MM.1S (cell line): ENCODE measurements around the gene CORO7.

ENCODE experiments used
- DNase-seq: peaks from one replicate; pipeline ENCODE4 v3.0.0-alpha.2; 2015
- H2AFZ ChIP-seq: fragments of 300-600 bp; sonication (generic); 2 replicates; pipeline ENCODE4 v1.6.0; 2016; ENCODE audit warnings: antibody characterized with exemption, low read length
- H3F3A ChIP-seq: fragments of 300-600 bp; sonication (generic); 2 replicates; pipeline ENCODE4 v1.6.1; 2016; ENCODE audit warnings: mild to moderate bottlenecking, antibody characterized with exemption, low read length, moderate library complexity, mixed read lengths; ENCODE audit not compliant: insufficient read depth
- H3K27ac ChIP-seq: fragments of 300-600 bp; sonication (generic); 2 replicates; pipeline ENCODE4 v1.5.1; 2016; ENCODE audit warnings: mild to moderate bottlenecking, low read length
- H3K27me3 ChIP-seq: fragments of 300-600 bp; sonication (generic); replicated peaks from 2 replicates; pipeline ENCODE4 v1.6.0; 2016; ENCODE audit warnings: low read length; ENCODE audit not compliant: insufficient read depth
- H3K36me3 ChIP-seq: fragments of 300-600 bp; sonication (generic); replicated peaks from 2 replicates; pipeline ENCODE4 v1.6.1; 2016; ENCODE audit warnings: mild to moderate bottlenecking, low read length, mixed read lengths; ENCODE audit not compliant: insufficient read depth
- H3K4me1 ChIP-seq: fragments of 300-600 bp; sonication (generic); 2 replicates; pipeline ENCODE4 v1.6.1; 2016; ENCODE audit warnings: low read length, mixed read lengths
- H3K4me2 ChIP-seq: fragments of 300-600 bp; sonication (generic); 2 replicates; pipeline ENCODE4 v1.6.0; 2016; ENCODE audit warnings: low read depth, low read length
- H3K4me3 ChIP-seq: fragments of 300-600 bp; sonication (generic); 2 replicates; pipeline ENCODE4 v1.5.1; 2016; ENCODE audit warnings: low read length, mixed read lengths
- H3K79me2 ChIP-seq: fragments of 300-600 bp; sonication (generic); 2 replicates; pipeline ENCODE4 v1.6.1; 2016; ENCODE audit warnings: mixed run types, low read length, mixed read lengths
- H3K9ac ChIP-seq: fragments of 300-600 bp; sonication (generic); 2 replicates; pipeline ENCODE4 v1.6.1; 2016; ENCODE audit warnings: low read length, mixed read lengths
- H3K9me2 ChIP-seq: fragments of 300-600 bp; sonication (generic); replicated peaks from 2 replicates; pipeline ENCODE4 v1.6.1; 2016; ENCODE audit warnings: mild to moderate bottlenecking, low read length, mixed read lengths; ENCODE audit not compliant: insufficient read depth
- H3K9me3 ChIP-seq: fragments of 300-600 bp; sonication (generic); replicated peaks from 2 replicates; pipeline ENCODE4 v1.6.1; 2016; ENCODE audit warnings: mild to moderate bottlenecking, low read length, mixed read lengths; ENCODE audit not compliant: insufficient read depth
- H4K20me1 ChIP-seq: fragments of 300-600 bp; sonication (generic); 2 replicates; pipeline ENCODE4 v1.6.1; 2016; ENCODE audit warnings: mild to moderate bottlenecking, low read length, moderate library complexity, mixed read lengths; ENCODE audit not compliant: insufficient read depth
- EZH2 ChIP-seq: fragments of 300-600 bp; sonication (generic); optimal IDR thresholded peaks from 2 replicates; pipeline ENCODE3; 2017; ENCODE audit warnings: low read depth, mild to moderate bottlenecking, antibody characterized with exemption, low read length, mixed read lengths
- EZH2phosphoT487 ChIP-seq: fragments of 300-600 bp; sonication (generic); IDR thresholded peaks from 2 replicates; pipeline ENCODE4 v1.6.1; 2018; ENCODE audit warnings: antibody characterized with exemption, low read length
- TF ChIP-seq, protein P1 (sequence below): fragments of 300-600 bp; sonication (generic); IDR thresholded peaks from 2 replicates; pipeline ENCODE4 v1.5.1; 2016; ENCODE audit warnings: antibody characterized with exemption, low read length, mixed read lengths

Gene CORO7

DNA sequence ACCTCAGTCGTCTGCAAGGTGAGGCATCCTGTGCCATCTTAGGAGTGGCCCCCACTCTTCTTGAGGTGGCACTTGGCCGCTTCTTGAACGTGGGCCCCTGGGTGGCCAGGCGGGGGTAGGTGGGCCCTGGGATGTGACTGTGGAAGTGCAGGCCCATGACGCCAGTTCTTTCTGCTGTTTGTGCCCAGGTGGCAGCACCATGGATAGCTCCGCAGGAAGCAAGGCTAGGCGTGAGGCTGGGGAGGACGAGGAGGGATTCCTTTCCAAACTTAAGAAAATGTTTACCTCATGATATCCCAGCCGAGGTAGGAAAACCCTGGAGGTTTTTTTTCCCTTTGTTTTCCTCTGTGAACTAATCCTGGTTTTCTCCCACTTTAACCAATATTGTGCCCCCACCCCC lies 38.2 kb upstream of the CORO7 start:
- peaks cover 16% of the 10 kb centered on the region for H3K36me3 ChIP-seq
- DNase-seq, result no peak

DNA sequence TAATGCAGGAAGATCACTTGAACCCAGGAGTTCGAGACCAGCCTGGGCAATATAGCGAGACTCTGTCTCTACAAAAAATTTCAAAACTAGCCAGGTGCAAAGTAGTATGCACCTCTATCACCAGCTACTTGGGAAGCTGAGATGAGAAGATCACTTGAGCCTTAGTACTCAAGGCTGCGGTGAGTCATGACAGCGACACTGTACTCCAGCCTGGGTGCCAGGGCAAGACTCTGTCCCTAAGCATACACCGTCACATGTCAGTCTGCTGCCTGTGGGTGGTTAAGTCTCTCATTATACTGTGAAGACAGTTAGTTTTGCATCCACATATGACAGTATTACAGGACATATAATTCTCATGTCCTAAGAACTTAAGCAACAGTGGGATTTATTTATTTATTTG lies 36.3 kb upstream of the CORO7 start:
- Histone ChIP-seq H3K9me3 (no peaks in the 10 kb centered on the region), H3K79me2 (peaks cover 6% of the 10 kb centered on the region; the same call in 1 of the 2 replicates), H3K27me3 (no peaks in the 10 kb centered on the region), H3K9ac (no peak overlapping the region), H3F3A (no peaks in the 10 kb centered on the region), H4K20me1 (no peaks in the 10 kb centered on the region), H3K4me1 (no peaks in the 10 kb centered on the region), H2AFZ (no peak overlapping the region), H3K36me3 (peaks cover 16% of the 10 kb centered on the region), H3K4me3 (no peak overlapping the region), H3K4me2 (no peak overlapping the region), H3K27ac (no peak overlapping the region), H3K9me2 (no peaks in the 10 kb centered on the region)
- DNase-seq, result no peak
- TF ChIP-seq EZH2phosphoT487 (no peak), EZH2 (no peak)
- TF ChIP-seq, protein P1, sequence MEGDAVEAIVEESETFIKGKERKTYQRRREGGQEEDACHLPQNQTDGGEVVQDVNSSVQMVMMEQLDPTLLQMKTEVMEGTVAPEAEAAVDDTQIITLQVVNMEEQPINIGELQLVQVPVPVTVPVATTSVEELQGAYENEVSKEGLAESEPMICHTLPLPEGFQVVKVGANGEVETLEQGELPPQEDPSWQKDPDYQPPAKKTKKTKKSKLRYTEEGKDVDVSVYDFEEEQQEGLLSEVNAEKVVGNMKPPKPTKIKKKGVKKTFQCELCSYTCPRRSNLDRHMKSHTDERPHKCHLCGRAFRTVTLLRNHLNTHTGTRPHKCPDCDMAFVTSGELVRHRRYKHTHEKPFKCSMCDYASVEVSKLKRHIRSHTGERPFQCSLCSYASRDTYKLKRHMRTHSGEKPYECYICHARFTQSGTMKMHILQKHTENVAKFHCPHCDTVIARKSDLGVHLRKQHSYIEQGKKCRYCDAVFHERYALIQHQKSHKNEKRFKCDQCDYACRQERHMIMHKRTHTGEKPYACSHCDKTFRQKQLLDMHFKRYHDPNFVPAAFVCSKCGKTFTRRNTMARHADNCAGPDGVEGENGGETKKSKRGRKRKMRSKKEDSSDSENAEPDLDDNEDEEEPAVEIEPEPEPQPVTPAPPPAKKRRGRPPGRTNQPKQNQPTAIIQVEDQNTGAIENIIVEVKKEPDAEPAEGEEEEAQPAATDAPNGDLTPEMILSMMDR, result no peak

More for the DNA sequence above, 38.2 kb upstream of the CORO7 start:
- H3K79me2 ChIP-seq, result peaks cover 6% of the 10 kb centered on the region; the same call in 1 of the 2 replicates
- H3F3A ChIP-seq, result no peaks in the 10 kb centered on the region
- no peaks in the 10 kb centered on the region for H3K4me1 ChIP-seq
- no peak overlapping the region for H2AFZ ChIP-seq
- no peak overlapping the region for H3K4me3 ChIP-seq
- no peak overlapping the region for H3K9ac ChIP-seq
- H3K9me3 ChIP-seq, result no peaks in the 10 kb centered on the region
- TF ChIP-seq EZH2phosphoT487 (no peak), EZH2 (no peak)
- TF ChIP-seq, protein P1, result no peak
- H3K4me2 ChIP-seq, result no peak overlapping the region
- no peaks in the 10 kb centered on the region for H3K9me2 ChIP-seq
- no peaks in the 10 kb centered on the region for H4K20me1 ChIP-seq
- no peaks in the 10 kb centered on the region for H3K27me3 ChIP-seq
- no peak overlapping the region for H3K27ac ChIP-seq

DNA sequence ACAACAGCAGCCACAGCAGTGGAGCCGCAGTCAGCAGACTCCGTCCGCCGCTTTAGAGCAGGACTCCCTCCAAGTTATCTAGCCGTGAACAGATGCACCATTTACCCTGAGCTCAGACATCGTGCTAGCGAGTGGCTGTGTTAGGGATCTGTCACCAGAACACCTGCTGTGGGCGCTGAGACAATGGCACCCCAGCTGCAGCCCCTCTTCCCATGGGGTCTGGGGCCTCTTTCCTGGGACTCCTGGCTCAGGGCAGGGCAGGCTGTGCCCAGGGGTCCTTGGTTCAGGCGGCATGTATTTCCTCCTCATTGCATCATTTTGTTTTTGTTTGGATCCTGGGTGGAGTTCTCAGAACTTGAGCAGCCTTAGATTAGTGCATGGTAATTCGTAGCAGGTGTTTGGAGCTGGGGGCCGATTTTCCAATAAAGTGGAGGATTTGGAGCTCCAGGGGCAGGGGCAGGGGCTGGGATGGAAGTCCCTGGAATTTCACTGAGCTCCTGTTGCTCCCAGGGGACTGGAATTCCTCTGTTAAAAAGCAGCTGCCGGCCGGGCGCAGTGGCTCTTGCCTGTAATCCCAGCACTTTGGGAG lies 34.6 kb upstream of the CORO7 start:
- Histone ChIP-seq H3K9me3 (no peaks in the 10 kb centered on the region), H3K27ac (no peak overlapping the region), H3K79me2 (peaks cover 6% of the 10 kb centered on the region; the same call in 1 of the 2 replicates), H2AFZ (no peak overlapping the region), H3K4me1 (no peaks in the 10 kb centered on the region), H3K9me2 (no peaks in the 10 kb centered on the region), H3K36me3 (peaks cover 21% of the 10 kb centered on the region), H3K9ac (no peak overlapping the region), H3F3A (no peaks in the 10 kb centered on the region), H3K4me2 (no peak overlapping the region), H3K4me3 (no peak overlapping the region), H3K27me3 (no peaks in the 10 kb centered on the region), H4K20me1 (no peaks in the 10 kb centered on the region)
- no peak for DNase-seq
- no peak for TF ChIP-seq EZH2phosphoT487
- TF ChIP-seq, protein P1, result no peak
- TF ChIP-seq EZH2, result no peak
